ENCODE data around the gene FN3KRP.

- no peak for TF ChIP-seq MYC (IDR thresholded peaks at IDR 0.05; ENCODE audit: low read depth, low read length)
- no peak for TF ChIP-seq CTCF (IDR thresholded peaks at IDR 0.05; ENCODE audit: low read depth, low read length)
These were observed 18.2 kb upstream of the FN3KRP start, which contains the start of gene RAB40B for GRCh38 chr17:82698065-82698973.
